ENCODE measurements around the gene CTCF. TPM values are rescaled to one million over a fixed set of nuclear protein-coding genes. Genes with fewer than 3 reads are reported as not detected.

The CTCF gene
- total RNA-seq, 4 donors from 2014 or later: 24.2 to 42.9 (median 28.2) TPM

- no peak for ATAC-seq (ENCODE audit: low FRiP score)
- no peak for DNase-seq (ENCODE audit: low spot score)
- TF ChIP-seq CTCF (IDR thresholded peaks at IDR 0.05): no peak
These were observed 43.6 kb upstream of the CTCF start for GRCh38 chr16:67518676-67519075.

- TF ChIP-seq CTCF (IDR thresholded peaks at IDR 0.05): no peak
- ATAC-seq (ENCODE audit: low FRiP score): no peak
- DNase-seq (ENCODE audit: low spot score): no peak
These were observed 43.1 kb upstream of the CTCF start for GRCh38 chr16:67519242-67519641.

GRCh38 chr16:67521095-67521804, 41.1 kb upstream of the CTCF start:
- peak; percentile 90 for ATAC-seq (ENCODE audit: low FRiP score)
- DNase-seq (ENCODE audit: low spot score): peak; percentile 98
- peak in 2 of 3 donors; percentile 49 to 94 for TF ChIP-seq CTCF (IDR thresholded peaks at IDR 0.05)

- ATAC-seq (ENCODE audit: low FRiP score) (no peak), DNase-seq (ENCODE audit: low spot score) (no peak)
- no peak for TF ChIP-seq CTCF (IDR thresholded peaks at IDR 0.05)
These were observed 37.0 kb upstream of the CTCF start for GRCh38 chr16:67525176-67525860.

- ATAC-seq (ENCODE audit: low FRiP score) (no peak), DNase-seq (ENCODE audit: low spot score) (no peak)
- no peak for TF ChIP-seq CTCF (IDR thresholded peaks at IDR 0.05)
These were observed 36.1 kb upstream of the CTCF start for GRCh38 chr16:67526149-67526791.

- no peak for TF ChIP-seq CTCF (IDR thresholded peaks at IDR 0.05)
- DNase-seq (ENCODE audit: low spot score): no peak
- peak; percentile 28 for ATAC-seq (ENCODE audit: low FRiP score)
These were observed 34.0 kb upstream of the CTCF start, which contains the start of gene RIPOR1 for GRCh38 chr16:67528222-67528869. Gene RIPOR1, plus strand, starts transcription at chr16:67528829. Its CDS starts 9,618 bp downstream, at chr16:67538447.
